Measurements from ENCODE around the gene MAEA.
"Not testable (repeated sequence)": the region's sequence is repeated elsewhere in the genome, so short reads cannot be mapped to it uniquely, and the experiment has no call there.

Gene MAEA

GRCh38 chr4:1318488-1319213 lies 29.0 kb downstream of the MAEA start:
- in situ Hi-C loops (cut with MboI; ENCODE audit: low sequenced_read_pairs), result no loop called here

DNA sequence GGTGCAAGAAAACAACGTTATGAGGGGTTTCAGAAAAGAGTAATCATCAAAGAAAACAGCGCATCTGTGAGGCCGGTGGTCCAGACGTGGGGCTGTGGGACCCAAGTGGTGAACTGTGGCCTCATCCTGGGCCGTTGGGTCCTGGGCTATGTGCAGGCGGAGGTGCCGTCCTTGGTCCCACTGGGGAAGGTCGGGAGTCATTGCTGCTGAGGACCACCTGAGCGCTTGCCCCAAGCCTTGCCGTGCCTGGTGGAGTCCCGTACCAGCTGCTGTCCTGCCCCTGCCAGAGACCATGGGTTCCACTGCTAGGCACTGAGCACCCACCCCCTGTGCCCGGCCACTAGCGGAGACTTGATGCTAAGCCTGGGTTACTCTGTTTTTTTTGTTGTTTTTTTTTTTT lies 31.8 kb downstream of the MAEA start:
- in situ Hi-C loops (cut with MboI; ENCODE audit: low sequenced_read_pairs), result no loop called here

GRCh38 chr4:1321946-1322650 lies 32.4 kb downstream of the MAEA start:
- in situ Hi-C loops (cut with MboI; ENCODE audit: low sequenced_read_pairs), result no loop called here

DNA sequence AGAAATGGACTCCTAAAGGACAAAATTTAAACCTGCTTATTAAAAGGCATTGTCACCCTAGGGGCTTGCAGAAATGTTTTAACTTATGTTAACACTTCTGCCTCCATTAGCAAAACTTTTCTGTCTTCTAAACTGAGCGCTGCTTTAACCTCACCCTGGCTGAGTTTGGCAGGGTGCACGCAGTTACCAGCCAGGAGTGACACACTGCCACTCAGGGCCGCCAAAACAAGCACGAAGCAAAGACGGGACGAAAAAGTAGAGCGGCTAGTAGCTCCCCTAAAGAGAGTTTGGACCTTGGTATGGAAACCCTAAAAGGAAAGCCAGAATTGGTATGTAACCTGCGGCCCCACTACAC lies 33.6 kb downstream of the MAEA start:
- in situ Hi-C loops (cut with MboI; ENCODE audit: low sequenced_read_pairs), result no loop called here

DNA sequence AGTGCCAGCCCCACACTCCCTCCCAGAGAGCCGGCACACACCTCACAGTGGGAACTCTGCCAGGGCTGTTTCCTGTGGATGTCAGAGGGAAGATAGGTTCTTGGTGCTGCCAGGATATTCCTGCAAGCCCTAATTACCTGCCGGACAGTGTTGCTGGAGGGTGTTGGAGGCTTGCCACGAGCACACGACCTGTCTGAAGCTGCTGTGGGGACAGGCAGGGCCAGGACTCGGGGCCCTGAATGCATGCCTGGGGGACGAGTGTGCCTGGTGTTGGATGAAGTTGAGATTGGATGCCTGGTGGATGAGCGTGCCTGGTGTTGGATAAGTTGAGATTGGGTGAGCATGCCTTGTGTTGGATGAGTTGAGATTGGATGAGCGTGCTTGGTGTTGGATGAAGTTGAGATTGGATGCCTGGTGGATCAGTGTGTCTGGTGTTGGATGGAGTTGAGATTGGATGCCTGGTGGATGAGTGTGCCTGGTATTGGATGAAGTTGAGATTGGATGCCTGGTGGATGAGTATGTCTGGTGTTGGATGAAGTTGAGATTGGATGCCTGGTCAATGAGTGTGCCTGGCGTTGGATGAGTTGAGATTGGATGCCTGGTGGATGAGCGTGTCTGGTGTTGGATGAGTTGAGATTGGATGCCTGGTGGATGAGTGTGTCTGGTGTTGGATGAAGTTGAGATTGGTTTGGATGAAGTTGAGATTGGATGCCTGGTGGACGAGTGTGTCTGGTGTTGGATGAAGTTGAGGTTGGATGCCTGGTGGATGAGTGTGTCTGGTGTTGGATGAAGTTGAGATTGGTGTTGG lies 34.1 kb downstream of the MAEA start:
- in situ Hi-C loops (cut with MboI; ENCODE audit: low sequenced_read_pairs), result no loop called here

DNA sequence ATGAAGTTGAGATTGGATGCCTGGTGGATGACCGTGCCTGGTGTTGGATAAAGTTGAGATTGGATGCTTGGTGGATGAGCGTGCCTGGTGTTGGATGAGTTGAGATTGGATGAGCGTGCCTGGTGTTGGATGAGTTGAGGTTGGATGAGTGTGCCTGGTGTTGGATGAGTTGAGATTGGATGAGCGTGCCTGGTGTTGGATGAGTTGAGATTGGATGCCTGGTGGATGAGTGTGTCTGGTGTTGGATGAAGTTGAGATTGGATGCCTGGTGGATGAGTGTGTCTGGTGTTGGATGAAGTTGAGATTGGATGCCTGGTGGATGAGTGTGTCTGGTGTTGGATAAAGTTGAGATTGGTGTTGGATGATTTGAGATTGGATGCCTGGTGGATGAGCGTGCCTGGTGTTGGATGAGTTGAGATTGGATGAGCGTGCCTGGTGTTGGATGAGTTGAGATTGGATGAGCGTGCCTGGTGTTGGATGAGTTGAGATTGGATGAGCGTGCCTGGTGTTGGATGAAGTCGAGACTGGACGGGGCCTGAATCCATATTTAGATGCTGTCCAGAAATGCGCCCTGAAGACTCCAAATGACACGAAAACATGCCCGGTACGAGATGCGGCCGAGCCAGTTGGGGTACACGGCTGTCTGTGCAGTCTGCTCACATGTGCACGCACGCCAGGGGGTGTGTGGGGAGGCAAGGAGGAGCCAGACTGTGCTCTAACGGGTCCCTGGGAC lies 34.9 kb downstream of the MAEA start:
- in situ Hi-C loops (cut with MboI; ENCODE audit: low sequenced_read_pairs), result not testable (repeated sequence)

GRCh38 chr4:1325176-1325480 lies 35.4 kb downstream of the MAEA start:
- in situ Hi-C loops (cut with MboI; ENCODE audit: low sequenced_read_pairs), result no loop called here

- in situ Hi-C loops (cut with MboI; ENCODE audit: low sequenced_read_pairs), result no loop called here
Measured at GRCh38 chr4:1325681-1326635, 36.3 kb downstream of the MAEA start.

DNA sequence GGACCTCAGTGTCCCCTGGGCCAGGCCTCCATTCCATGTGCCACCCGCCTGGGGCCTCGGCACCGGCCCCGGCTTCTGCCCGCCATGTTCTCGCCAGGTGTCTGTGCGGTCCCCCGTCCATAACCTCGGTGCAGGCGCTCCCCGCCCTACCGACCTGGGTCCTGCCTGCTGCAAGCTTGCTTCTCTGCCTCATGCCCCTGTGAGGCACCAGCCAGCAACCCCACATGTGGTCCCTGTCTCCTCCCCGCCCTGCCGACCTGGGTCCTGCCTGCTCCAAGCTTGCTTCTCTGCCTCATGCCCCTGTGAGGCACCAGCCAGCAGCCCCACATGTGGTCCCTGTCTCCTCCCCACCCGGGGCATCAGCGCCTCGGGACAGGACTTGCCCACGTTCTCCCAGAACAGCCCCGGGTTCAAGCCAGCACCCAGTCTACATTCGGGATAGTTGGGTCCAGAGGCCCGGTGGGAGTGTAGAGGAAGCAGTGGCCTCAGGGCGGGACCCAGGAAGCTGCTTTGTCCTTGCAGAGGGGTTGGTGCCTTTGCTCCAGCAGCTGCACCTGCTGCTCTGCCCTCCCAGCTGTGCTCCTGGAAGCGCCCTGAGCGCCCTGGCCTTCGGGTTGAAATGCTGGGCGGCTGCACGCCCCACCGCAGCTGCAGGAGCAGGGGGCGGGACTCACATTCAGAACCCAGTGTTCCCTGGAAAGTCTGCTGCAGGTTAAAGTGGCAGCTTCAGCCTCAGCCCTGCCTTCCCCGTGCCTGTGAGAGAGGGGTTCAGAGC lies 37.2 kb downstream of the MAEA start:
- in situ Hi-C loops (cut with MboI; ENCODE audit: low sequenced_read_pairs), result no loop called here

GRCh38 chr4:1327526-1328266 lies 38.0 kb downstream of the MAEA start:
- in situ Hi-C loops (cut with MboI; ENCODE audit: low sequenced_read_pairs), result no loop called here

GRCh38 chr4:1328267-1329155 lies 38.8 kb downstream of the MAEA start:
- in situ Hi-C loops (cut with MboI; ENCODE audit: low sequenced_read_pairs), result no loop called here

- in situ Hi-C loops (cut with MboI; ENCODE audit: low sequenced_read_pairs), result no loop called here
Measured at GRCh38 chr4:1329408-1330371, 40.0 kb downstream of the MAEA start.

- in situ Hi-C loops (cut with MboI; ENCODE audit: low sequenced_read_pairs), result no loop called here
Measured at GRCh38 chr4:1330761-1331590, 41.3 kb downstream of the MAEA start.

DNA sequence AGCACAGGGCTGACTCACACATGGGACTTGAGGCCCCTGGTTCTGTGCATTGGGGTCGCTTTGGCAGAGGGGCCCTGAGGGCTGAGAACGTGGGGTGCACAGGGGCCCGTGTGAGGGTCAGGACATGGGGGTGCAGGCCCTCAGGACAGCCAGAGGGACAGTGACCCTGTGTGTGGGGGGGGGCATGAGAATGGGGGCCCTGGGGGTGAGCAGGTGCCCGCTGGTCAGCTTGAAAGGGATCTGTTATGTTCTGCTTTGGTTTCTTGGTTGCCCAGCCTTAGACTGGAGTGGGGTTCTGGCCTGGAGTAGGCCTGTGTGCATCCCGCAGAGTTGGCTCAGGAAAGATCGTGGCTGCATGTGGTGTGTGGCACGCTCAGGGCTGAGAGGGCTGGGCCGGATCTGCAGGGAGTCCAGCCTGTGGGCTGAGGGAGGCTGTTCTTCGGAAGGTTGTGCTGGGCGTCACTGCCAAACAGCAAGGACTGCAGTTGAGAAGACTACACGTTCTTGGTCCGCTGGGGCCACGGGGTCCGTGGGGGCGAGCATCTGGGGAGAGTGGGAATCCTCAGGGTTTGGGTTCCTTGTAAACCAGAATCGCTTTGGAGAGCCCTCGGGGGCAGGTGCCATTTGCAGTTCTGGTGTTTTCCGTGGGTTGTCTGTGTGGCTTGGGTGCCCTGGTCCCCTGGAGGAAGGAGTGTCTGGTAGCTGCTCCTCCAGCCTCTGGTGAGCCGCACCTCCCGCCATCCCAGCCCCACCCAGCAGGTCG lies 42.1 kb downstream of the MAEA start:
- in situ Hi-C loops (cut with MboI; ENCODE audit: low sequenced_read_pairs), result no loop called here

DNA sequence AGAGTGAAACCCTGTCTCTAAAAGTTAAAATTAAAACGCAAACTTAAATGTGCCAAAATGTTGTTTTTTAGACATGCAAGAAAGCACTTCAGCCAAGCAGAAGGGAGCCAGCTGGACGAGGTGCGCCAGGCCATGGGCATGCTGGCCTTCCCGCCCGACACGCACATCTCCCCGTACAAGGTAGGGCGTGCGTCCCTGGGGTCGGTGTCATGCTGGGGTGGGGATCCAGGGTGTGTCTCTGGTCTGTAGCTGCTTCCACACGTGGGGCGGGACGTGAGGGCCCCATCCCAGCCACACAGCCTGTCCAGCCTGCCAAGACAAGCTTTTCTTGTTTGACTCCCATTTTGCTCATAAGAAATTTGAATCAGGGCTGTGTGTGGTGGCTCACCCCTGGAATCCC lies 43.0 kb downstream of the MAEA start:
- in situ Hi-C loops (cut with MboI; ENCODE audit: low sequenced_read_pairs), result no loop called here

Data from HL-60/S4 (cell line).